Lung (tissue), 12 donors: Measurements from ENCODE around the gene PTPRG. TPM values are rescaled to one million over a fixed set of nuclear protein-coding genes. Genes with fewer than 3 reads are reported as not detected.

Experiments used
- ATAC-seq: fragments of 200-7000 bp; cut with Tn5 transposase; one replicate; pipeline ENCODE4 v1.9.1; 2020; ENCODE audit warnings: moderate number of reproducible peaks; ENCODE audit not compliant: insufficient read depth, low FRiP score
- DNase-seq, 3 donors: peaks; one replicate each; pipeline ENCODE4 v3.0.0-alpha.2; 2013 to 2017
- H3K27ac ChIP-seq, 2 donors: one replicate each; pipeline ENCODE4 v1.5.1; 2013; ENCODE audit warnings: mild to moderate bottlenecking in 2 of 2, moderate library complexity in 2 of 2, control low read depth in 1 of 2, inconsistent platforms in 1 of 2, low read depth in 1 of 2, low read length in 1 of 2
- H3K27me3 ChIP-seq, 3 donors: one replicate each; pipeline ENCODE4 v1.5.1; 2013; ENCODE audit warnings: low read length in 2 of 3; ENCODE audit not compliant: control insufficient read depth in 3 of 3, insufficient read depth in 3 of 3
- H3K36me3 ChIP-seq, 4 donors: one replicate each; pipeline ENCODE4 v1.5.1; 2013; ENCODE audit warnings: low read length in 4 of 4, mild to moderate bottlenecking in 1 of 4, moderate library complexity in 1 of 4; ENCODE audit not compliant: control insufficient read depth in 4 of 4, insufficient read depth in 4 of 4
- H3K4me1 ChIP-seq, 5 donors: one replicate each; pipeline ENCODE4 v1.5.1; 2013; ENCODE audit warnings: low read length in 5 of 5, mild to moderate bottlenecking in 2 of 5, moderate library complexity in 1 of 5; ENCODE audit not compliant: control insufficient read depth in 5 of 5, insufficient read depth in 5 of 5
- H3K4me3 ChIP-seq: one replicate; pipeline ENCODE4 v1.5.1; 2013; ENCODE audit warnings: mild to moderate bottlenecking, control low read depth, moderate library complexity
- H3K9ac ChIP-seq, 2 donors: one replicate each; pipeline ENCODE4 v1.5.1; 2013; ENCODE audit warnings: low read length in 2 of 2, control low read depth in 1 of 2; ENCODE audit not compliant: insufficient read depth in 1 of 2
- H3K9me3 ChIP-seq, 4 donors: one replicate each; pipeline ENCODE4 v1.5.1; 2013; ENCODE audit warnings: low read length in 3 of 4, mild to moderate bottlenecking in 1 of 4, moderate library complexity in 1 of 4; ENCODE audit not compliant: control insufficient read depth in 4 of 4, insufficient read depth in 3 of 4
- CTCF ChIP-seq: IDR thresholded peaks from 2 replicates; pipeline ENCODE4 v1.5.1; 2012; ENCODE audit warnings: mild to moderate bottlenecking; ENCODE audit errors: control extremely low read depth, extremely low read depth
- WGBS, 2 donors: extraction: QIAGEN DNeasy Blood & Tissue Kit; methylation state at CpG; one replicate each; pipeline ENCODE4 v1.1.7; 2013; 5-methylcytosine and 5-hydroxymethylcytosine counted together
- polyA plus RNA-seq, 2 donors: library from polyadenylated mRNA; stranded (reverse); fragments of 200-250 nt; gene quantifications; one replicate each; pipeline ENCODE4 v1.2.1, GENCODE V29; 2013
- total RNA-seq, 2 donors: library from RNA; depleted of rRNA in 1 of 2; stranded (reverse); fragments of >200 nt in 1 of 2; gene quantifications; one replicate each; pipeline ENCODE4 v1.2.1, GENCODE V29; 2014 to 2021
- donor health status: control.
- donor health status: control.
- donor health status: Bipolar disorder and iron deficiency.
- donor health status: healthy.
- donor health status: DM: yes; HTN: yes; CAD: no.

PTPRG gene
- total and polyA plus RNA-seq, 4 donors: 8.5 to 131 (median 75.9) TPM

- no peak for TF ChIP-seq CTCF
- Histone ChIP-seq H3K9ac (no peak overlapping the region), H3K9me3 (peaks cover 0 to 4% (median 0%) of the 10 kb centered on the region in 4 donors), H3K27me3 (no peaks in the 10 kb centered on the region), H3K36me3 (peaks cover 0 to 2% (median 0%) of the 10 kb centered on the region in 4 donors), H3K27ac (no peak overlapping the region), H3K4me1 (peaks cover 0 to 10% (median 5%) of the 10 kb centered on the region in 5 donors), H3K4me3 (no peak overlapping the region)
- DNase-seq (peak in 2 of 3 donors; percentile 42 to 49), ATAC-seq (no peak)
- 52 to 72% methylated on average over 3 of the region's 3 CpGs for WGBS, 2 donors
Measured at GRCh38 chr3:62131620-62132019, 570.2 kb downstream of the PTPRG start.

- no peak overlapping the region for H3K9ac ChIP-seq
- H3K4me3 ChIP-seq: no peak overlapping the region
- peaks cover 0 to 2% (median 0%) of the 10 kb centered on the region in 4 donors for H3K36me3 ChIP-seq
- TF ChIP-seq CTCF: no peak
- H3K27ac ChIP-seq: no peak overlapping the region
- DNase-seq (peak in 1 of 3 donors; percentile 19), ATAC-seq (no peak)
- H3K4me1 ChIP-seq: peaks cover 0 to 10% (median 5%) of the 10 kb centered on the region in 5 donors
- peaks cover 0 to 4% (median 0%) of the 10 kb centered on the region in 4 donors for H3K9me3 ChIP-seq
- H3K27me3 ChIP-seq: no peaks in the 10 kb centered on the region
- 66 to 68% methylated on average over 3 of the region's 3 CpGs for WGBS, 2 donors
Measured at GRCh38 chr3:62132027-62132602, 570.7 kb downstream of the PTPRG start.

GRCh38 chr3:62133015-62133414 is 571.6 kb downstream of the PTPRG start:
- Histone ChIP-seq H3K9me3 (peaks cover 0 to 4% (median 0%) of the 10 kb centered on the region in 4 donors), H3K36me3 (peaks cover 0 to 2% (median 0%) of the 10 kb centered on the region in 4 donors), H3K4me3 (no peak overlapping the region), H3K9ac (no peak overlapping the region), H3K27me3 (no peaks in the 10 kb centered on the region), H3K4me1 (peaks cover 0 to 10% (median 5%) of the 10 kb centered on the region in 5 donors), H3K27ac (no peak overlapping the region)
- 71 to 80% methylated on average over 5 of the region's 5 CpGs for WGBS, 2 donors
- DNase-seq (no peak), ATAC-seq (no peak)
- no peak for TF ChIP-seq CTCF
